Measurements from ENCODE around the gene STRC. TPM values are rescaled to one million over a fixed set of nuclear protein-coding genes. Genes with fewer than 3 reads are reported as not detected.
"Not testable (repeated sequence)": the region's sequence is repeated elsewhere in the genome, so short reads cannot be mapped to it uniquely, and the experiment has no call there.

The STRC gene
- polyA plus RNA-seq, 4 donors = 0.31 to 4.1 (median 3.6) TPM

DNA sequence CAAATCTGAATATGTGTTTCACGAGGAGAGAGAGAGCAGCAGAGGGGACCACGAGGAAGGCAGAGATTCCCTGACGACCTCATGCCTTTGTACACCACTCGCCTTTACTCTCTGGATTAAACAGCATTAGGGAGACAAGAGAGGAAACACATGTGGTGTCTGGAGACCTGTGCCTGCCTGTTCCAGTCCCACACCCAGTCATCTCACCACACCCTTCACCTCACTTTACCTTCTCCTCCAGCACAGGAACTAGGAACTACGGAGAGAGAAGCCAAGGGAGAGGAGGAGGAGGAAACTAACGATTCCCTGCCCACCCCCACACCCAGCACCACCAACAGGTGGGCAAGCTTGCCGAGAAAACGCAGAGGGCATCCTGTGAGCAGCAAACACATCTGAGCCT, 25.8 kb downstream of the STRC start:
- WGBS, 3 donors = 0 to 17% (median 12%) methylated on average over 4 of the region's 8 CpGs
- H3K36me3 ChIP-seq (ENCODE audit: control insufficient read depth in 3 of 3, insufficient read depth in 2 of 3, low read depth in 1 of 3, low read length in 3 of 3); H3K27me3 ChIP-seq (ENCODE audit: control insufficient read depth in 3 of 3, insufficient read depth in 3 of 3, low read length in 3 of 3); H3K4me1 ChIP-seq (ENCODE audit: control insufficient read depth in 3 of 3, insufficient read depth in 2 of 3, low read depth in 1 of 3, low read length in 2 of 3); H3K4me3 ChIP-seq (ENCODE audit: low read depth in 1 of 3, low read length in 3 of 3); H3K9me3 ChIP-seq (ENCODE audit: control insufficient read depth in 2 of 2, insufficient read depth in 1 of 2, low read depth in 1 of 2, low read length in 1 of 2); DNase-seq; FAIRE-seq: not testable (repeated sequence)
- H3K27ac ChIP-seq (ENCODE audit: low read depth in 1 of 3, low read length in 2 of 3) = peak overlapping the region in 1 of 3 donors; percentile 72

DNA sequence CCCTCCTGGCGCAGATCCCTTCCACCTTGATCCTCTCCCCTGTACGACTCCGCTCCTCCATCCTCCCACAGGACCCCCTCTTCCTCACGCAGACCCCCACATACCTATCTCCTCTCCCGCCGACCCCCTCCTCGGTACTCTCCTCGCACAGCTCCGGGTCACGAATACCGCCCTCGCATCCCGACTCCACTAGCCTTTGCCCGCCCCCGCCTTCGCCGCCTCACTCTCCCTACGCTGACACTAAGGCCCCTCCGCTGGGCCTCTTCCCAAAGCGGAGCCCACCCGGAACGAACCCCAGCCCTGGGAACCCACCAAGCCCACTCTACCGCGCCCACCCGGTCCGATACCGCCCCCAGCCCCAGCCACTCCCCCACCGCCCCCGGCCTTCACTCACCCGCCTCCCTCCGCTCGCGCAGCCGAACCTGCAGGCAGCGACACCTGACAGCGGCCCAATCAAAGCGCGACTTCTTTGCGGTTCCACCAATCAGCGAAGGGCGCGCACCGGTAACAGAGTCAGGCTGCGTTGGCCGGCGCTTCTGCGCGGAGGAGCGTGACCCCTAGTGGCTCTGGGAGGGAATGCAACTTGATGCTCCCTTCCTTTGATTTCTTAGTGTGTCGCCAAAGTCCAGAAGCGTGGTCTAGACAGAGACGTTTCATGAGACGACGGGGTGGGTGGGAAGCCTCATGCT, 28.7 kb downstream of the STRC start, which contains the start of gene PPIP5K1:
TSS of gene PPIP5K1 (minus strand) at position 431 of the 689 bp plus-strand sequence. CDS start 5,704 bp downstream, outside the sequence.
- H3K36me3 ChIP-seq (ENCODE audit: control insufficient read depth in 3 of 3, insufficient read depth in 2 of 3, low read depth in 1 of 3, low read length in 3 of 3); DNase-seq; H3K9me3 ChIP-seq (ENCODE audit: control insufficient read depth in 2 of 2, insufficient read depth in 1 of 2, low read depth in 1 of 2, low read length in 1 of 2); H3K4me1 ChIP-seq (ENCODE audit: control insufficient read depth in 3 of 3, insufficient read depth in 2 of 3, low read depth in 1 of 3, low read length in 2 of 3); H3K27me3 ChIP-seq (ENCODE audit: control insufficient read depth in 3 of 3, insufficient read depth in 3 of 3, low read length in 3 of 3); FAIRE-seq; H3K27ac ChIP-seq (ENCODE audit: low read depth in 1 of 3, low read length in 2 of 3); H3K4me3 ChIP-seq (ENCODE audit: low read depth in 1 of 3, low read length in 3 of 3): not testable (repeated sequence)
- no CpG with 5 or more reads among the region's 54 CpGs for WGBS, 3 donors

DNA sequence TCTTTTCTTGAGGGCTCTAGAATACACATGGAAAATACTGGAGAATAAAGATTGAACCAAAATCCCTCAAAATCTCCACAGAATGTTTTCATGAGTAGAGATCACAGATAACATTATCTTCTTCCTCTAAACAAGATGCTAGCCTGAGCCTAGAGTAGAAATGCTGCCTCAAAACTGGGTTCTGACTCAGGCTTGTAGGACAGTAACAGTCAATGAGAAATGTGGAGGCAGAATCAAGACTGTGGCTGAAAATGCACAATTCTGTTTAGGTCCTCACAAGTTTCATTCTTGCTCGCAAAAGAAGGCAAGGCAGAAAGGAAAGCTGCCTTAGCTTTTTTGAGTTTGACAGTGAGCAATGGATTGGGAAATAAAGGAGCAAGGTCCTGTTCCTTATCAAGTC, 44.0 kb downstream of the STRC start:
- not testable (repeated sequence) for H3K9me3 ChIP-seq (ENCODE audit: control insufficient read depth in 2 of 2, insufficient read depth in 1 of 2, low read depth in 1 of 2, low read length in 1 of 2); FAIRE-seq; H3K36me3 ChIP-seq (ENCODE audit: control insufficient read depth in 3 of 3, insufficient read depth in 2 of 3, low read depth in 1 of 3, low read length in 3 of 3); H3K4me1 ChIP-seq (ENCODE audit: control insufficient read depth in 3 of 3, insufficient read depth in 2 of 3, low read depth in 1 of 3, low read length in 2 of 3); DNase-seq; H3K27me3 ChIP-seq (ENCODE audit: control insufficient read depth in 3 of 3, insufficient read depth in 3 of 3, low read length in 3 of 3); H3K27ac ChIP-seq (ENCODE audit: low read depth in 1 of 3, low read length in 2 of 3); H3K4me3 ChIP-seq (ENCODE audit: low read depth in 1 of 3, low read length in 3 of 3)
- WGBS, 3 donors = no CpG with 5 or more reads among the region's 1 CpG

DNA sequence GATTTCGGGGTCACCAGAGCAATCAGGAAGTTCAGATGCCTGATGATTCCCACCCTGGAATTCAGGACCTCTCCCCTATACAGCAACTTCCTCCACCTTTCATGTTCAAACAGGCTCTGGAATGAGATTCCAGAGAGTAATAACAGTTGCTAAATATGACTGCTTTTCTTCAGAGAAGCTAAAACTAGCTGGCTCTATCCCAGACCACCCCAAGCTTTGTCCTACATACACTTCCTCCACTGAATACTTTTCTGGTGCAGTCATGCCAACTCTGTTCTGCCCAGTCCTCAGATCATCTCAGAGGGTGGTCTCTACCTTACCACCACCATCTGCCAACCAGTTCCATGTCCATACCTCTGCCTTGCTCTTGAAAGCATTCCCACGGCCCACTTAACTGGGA, 52.0 kb downstream of the STRC start:
- WGBS, 3 donors = no CpG with 5 or more reads among the region's 2 CpGs

DNA sequence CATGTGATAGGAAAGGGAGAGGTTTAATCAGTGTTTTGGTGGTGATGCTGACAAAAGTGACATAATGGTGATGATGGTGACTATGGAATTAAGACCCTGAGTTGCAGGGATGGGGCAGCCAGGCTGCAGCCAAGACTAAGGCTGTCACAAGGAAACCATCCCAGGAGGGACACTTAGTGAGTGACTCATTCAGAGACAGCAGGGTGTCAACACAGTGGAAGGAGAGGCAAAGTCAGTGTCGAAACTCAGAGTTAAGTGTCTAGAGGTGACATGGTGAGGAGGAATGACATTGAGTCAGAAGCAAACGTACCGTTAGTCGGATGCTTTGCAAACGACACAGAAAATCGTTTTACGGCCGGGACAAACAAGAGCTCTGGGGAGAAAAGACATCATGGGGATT, 54.8 kb downstream of the STRC start:
- FAIRE-seq; DNase-seq; H3K4me3 ChIP-seq (ENCODE audit: low read depth in 1 of 3, low read length in 3 of 3); H3K4me1 ChIP-seq (ENCODE audit: control insufficient read depth in 3 of 3, insufficient read depth in 2 of 3, low read depth in 1 of 3, low read length in 2 of 3); H3K27ac ChIP-seq (ENCODE audit: low read depth in 1 of 3, low read length in 2 of 3); H3K27me3 ChIP-seq (ENCODE audit: control insufficient read depth in 3 of 3, insufficient read depth in 3 of 3, low read length in 3 of 3); H3K36me3 ChIP-seq (ENCODE audit: control insufficient read depth in 3 of 3, insufficient read depth in 2 of 3, low read depth in 1 of 3, low read length in 3 of 3); H3K9me3 ChIP-seq (ENCODE audit: control insufficient read depth in 2 of 2, insufficient read depth in 1 of 2, low read depth in 1 of 2, low read length in 1 of 2): not testable (repeated sequence)
- no CpG with 5 or more reads among the region's 8 CpGs for WGBS, 3 donors

More for the DNA sequence above, 52.0 kb downstream of the STRC start:
- DNase-seq; H3K4me1 ChIP-seq (ENCODE audit: control insufficient read depth in 3 of 3, insufficient read depth in 2 of 3, low read depth in 1 of 3, low read length in 2 of 3); H3K4me3 ChIP-seq (ENCODE audit: low read depth in 1 of 3, low read length in 3 of 3); H3K27ac ChIP-seq (ENCODE audit: low read depth in 1 of 3, low read length in 2 of 3); H3K36me3 ChIP-seq (ENCODE audit: control insufficient read depth in 3 of 3, insufficient read depth in 2 of 3, low read depth in 1 of 3, low read length in 3 of 3); H3K9me3 ChIP-seq (ENCODE audit: control insufficient read depth in 2 of 2, insufficient read depth in 1 of 2, low read depth in 1 of 2, low read length in 1 of 2); H3K27me3 ChIP-seq (ENCODE audit: control insufficient read depth in 3 of 3, insufficient read depth in 3 of 3, low read length in 3 of 3); FAIRE-seq: not testable (repeated sequence)

DNA sequence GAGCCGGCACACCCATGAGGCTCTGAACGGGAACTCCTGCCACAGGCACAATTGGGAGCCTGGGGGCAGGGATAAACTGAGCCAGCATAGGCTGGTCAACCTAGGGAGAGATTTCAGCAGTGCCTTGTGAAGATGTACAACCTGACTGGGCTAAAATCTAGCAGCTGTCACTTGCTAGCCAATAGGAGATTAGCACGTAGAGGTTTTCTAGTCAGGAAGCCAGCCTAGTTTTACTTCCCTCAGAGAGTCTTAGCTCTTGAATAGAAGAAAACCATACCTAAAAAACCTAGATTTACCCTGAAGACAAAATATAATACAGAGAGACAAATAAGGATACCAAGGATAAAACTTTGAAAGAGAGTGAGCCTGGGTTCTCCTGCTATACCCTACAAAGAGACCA, 55.8 kb downstream of the STRC start:
- H3K9me3 ChIP-seq (ENCODE audit: control insufficient read depth in 2 of 2, insufficient read depth in 1 of 2, low read depth in 1 of 2, low read length in 1 of 2); FAIRE-seq; H3K27ac ChIP-seq (ENCODE audit: low read depth in 1 of 3, low read length in 2 of 3); H3K27me3 ChIP-seq (ENCODE audit: control insufficient read depth in 3 of 3, insufficient read depth in 3 of 3, low read length in 3 of 3); H3K4me1 ChIP-seq (ENCODE audit: control insufficient read depth in 3 of 3, insufficient read depth in 2 of 3, low read depth in 1 of 3, low read length in 2 of 3); DNase-seq; H3K4me3 ChIP-seq (ENCODE audit: low read depth in 1 of 3, low read length in 3 of 3): not testable (repeated sequence)
- peaks cover 0 to 13% (median 6%) of the 10 kb centered on the region in 3 donors for H3K36me3 ChIP-seq (ENCODE audit: control insufficient read depth in 3 of 3, insufficient read depth in 2 of 3, low read depth in 1 of 3, low read length in 3 of 3)
- WGBS, 3 donors = 80 to 88% (median 88%) methylated on average over 1 to 2 of the region's 3 CpGs

DNA sequence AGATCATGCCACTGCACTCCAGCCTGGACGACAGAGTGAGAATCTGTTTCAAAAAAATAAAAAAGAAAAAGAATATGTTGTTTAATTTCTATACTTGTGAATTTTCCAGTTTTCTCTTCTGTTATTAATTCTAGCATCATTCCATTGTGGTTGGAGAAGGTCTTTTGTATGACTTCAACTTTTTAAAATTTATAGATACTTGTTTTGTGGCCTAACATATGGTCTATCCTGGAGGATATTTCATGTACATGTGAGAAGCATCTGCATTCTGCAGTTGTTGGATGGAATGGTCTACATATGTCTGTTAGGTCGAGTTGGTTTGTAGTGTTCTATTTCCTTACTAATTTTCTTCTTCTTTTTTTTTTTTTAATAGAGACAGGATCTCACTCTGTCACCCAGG, 65.6 kb downstream of the STRC start:
- WGBS, 3 donors = 70 to 91% (median 76%) methylated on average over 2 of the region's 2 CpGs
- no peak for FAIRE-seq
- Histone ChIP-seq H3K4me3 (ENCODE audit: low read depth in 1 of 3, low read length in 3 of 3) (no peak overlapping the region), H3K27me3 (ENCODE audit: control insufficient read depth in 3 of 3, insufficient read depth in 3 of 3, low read length in 3 of 3) (no peaks in the 10 kb centered on the region), H3K9me3 (ENCODE audit: control insufficient read depth in 2 of 2, insufficient read depth in 1 of 2, low read depth in 1 of 2, low read length in 1 of 2) (no peaks in the 10 kb centered on the region), H3K36me3 (ENCODE audit: control insufficient read depth in 3 of 3, insufficient read depth in 2 of 3, low read depth in 1 of 3, low read length in 3 of 3) (peaks cover 0 to 71% (median 15%) of the 10 kb centered on the region in 3 donors), H3K27ac (ENCODE audit: low read depth in 1 of 3, low read length in 2 of 3) (no peak overlapping the region), H3K4me1 (ENCODE audit: control insufficient read depth in 3 of 3, insufficient read depth in 2 of 3, low read depth in 1 of 3, low read length in 2 of 3) (no peaks in the 10 kb centered on the region)
- DNase-seq = no peak

DNA sequence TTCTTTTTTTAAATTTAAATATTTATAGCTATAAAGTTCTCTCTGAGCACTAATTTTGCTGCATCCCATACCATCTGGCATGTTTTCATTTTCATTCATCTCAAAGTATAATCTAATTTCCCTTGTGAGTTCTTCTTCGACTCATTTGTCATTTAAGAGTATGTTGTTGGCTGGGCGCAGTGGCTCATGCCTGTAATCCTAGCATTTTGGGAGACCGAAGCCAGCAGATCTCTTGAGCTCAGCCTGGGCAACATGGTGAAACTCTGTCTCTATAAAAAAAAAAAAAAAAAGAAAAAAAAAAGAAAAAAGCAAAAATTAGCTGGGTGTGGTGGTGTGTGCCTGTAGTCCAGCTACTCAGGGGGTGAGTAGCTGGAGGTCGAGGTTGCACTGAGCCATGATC, 66.3 kb downstream of the STRC start:
- Histone ChIP-seq H3K36me3 (ENCODE audit: control insufficient read depth in 3 of 3, insufficient read depth in 2 of 3, low read depth in 1 of 3, low read length in 3 of 3) (peaks cover 0 to 66% (median 10%) of the 10 kb centered on the region in 3 donors), H3K4me3 (ENCODE audit: low read depth in 1 of 3, low read length in 3 of 3) (no peak overlapping the region), H3K9me3 (ENCODE audit: control insufficient read depth in 2 of 2, insufficient read depth in 1 of 2, low read depth in 1 of 2, low read length in 1 of 2) (no peaks in the 10 kb centered on the region), H3K27ac (ENCODE audit: low read depth in 1 of 3, low read length in 2 of 3) (no peak overlapping the region), H3K27me3 (ENCODE audit: control insufficient read depth in 3 of 3, insufficient read depth in 3 of 3, low read length in 3 of 3) (no peaks in the 10 kb centered on the region), H3K4me1 (ENCODE audit: control insufficient read depth in 3 of 3, insufficient read depth in 2 of 3, low read depth in 1 of 3, low read length in 2 of 3) (no peaks in the 10 kb centered on the region)
- FAIRE-seq = no peak
- 94 to 100% (median 95%) methylated on average over 4 of the region's 4 CpGs for WGBS, 3 donors
- DNase-seq = no peak
